ENCODE measurements around the gene PHGDH.

Gene PHGDH

GRCh38 chr1:119674111-119674526 lies 37.6 kb upstream of the PHGDH start:
- H3K4me1 ChIP-seq = no peaks in the 10 kb centered on the region
- peaks cover under 1% of the 10 kb centered on the region; the same call in 1 of the 2 replicates for H3K27me3 ChIP-seq
- no peaks in the 10 kb centered on the region for H3K36me3 ChIP-seq
- H3K4me3 ChIP-seq (ENCODE audit: low read depth, low read length) = no peak overlapping the region
- TF ChIP-seq CTCF (IDR thresholded peaks at IDR 0.05; ENCODE audit: low read depth, low read length) = no peak
- H3K9me3 ChIP-seq = no peaks in the 10 kb centered on the region
- no peak for DNase-seq

- Histone ChIP-seq H3K36me3 (no peaks in the 10 kb centered on the region), H3K27me3 (0 out of 2 replicates have a peak, but pooled peaks cover 2% of the 10 kb centered on the region), H3K4me1 (no peaks in the 10 kb centered on the region), H3K9me3 (no peaks in the 10 kb centered on the region), H3K4me3 (ENCODE audit: low read depth, low read length) (peak overlapping the region; percentile 44)
- DNase-seq = no peak
- no peak for TF ChIP-seq CTCF (IDR thresholded peaks at IDR 0.05; ENCODE audit: low read depth, low read length)
Observed at GRCh38 chr1:119674835-119675289, 36.9 kb upstream of the PHGDH start.

DNA sequence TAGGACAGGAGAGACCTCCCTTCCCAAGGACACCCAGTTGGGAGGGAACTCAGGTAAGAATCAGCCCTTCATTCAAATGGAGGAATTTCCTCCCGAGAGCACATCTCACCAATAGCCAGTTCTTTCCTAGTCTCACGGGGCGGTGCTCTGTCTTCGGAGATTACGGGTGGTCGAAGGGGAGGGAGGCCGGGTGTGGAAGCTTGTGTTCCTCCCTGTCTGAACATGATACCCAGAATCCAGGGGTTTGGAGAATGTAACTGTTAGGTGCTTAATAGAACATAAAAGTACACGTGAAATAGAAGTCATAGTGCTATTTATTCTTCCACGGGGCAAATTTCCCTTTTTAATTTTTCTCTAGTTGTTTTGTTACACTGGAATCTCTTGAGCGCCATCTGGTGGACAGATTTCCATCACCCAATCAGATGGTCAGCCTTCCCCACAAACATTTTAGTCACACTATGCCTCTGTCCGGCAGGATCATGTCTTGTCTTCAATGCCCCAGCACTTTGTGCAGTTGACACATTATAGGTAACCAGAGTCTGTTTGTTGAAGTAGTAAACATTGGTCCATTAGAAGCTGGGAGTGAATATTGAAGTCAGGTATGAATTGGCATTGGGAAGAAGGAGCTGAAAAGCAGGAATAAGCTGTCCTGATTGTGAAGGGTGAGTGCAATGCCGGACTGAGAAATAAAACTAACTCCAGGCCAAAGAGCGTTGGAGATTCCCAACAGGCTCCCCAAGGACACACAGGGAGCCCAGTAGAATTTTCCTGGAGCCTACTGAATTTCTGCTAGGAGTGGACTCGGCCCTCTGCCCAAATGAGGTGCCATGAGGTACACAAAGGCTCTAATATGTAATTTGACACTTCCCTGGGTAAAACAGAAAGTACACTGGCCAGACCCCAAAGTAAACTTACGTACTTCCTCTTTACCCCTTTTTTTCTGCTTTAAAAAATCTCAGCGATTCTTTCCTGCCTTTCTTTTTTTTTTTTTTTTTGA lies 36.1 kb upstream of the PHGDH start:
- Histone ChIP-seq H3K4me3 (ENCODE audit: low read depth, low read length) (peak overlapping the region; percentile 44), H3K9me3 (no peaks in the 10 kb centered on the region), H3K4me1 (no peaks in the 10 kb centered on the region), H3K36me3 (no peaks in the 10 kb centered on the region), H3K27me3 (0 out of 2 replicates have a peak, but pooled peaks cover 2% of the 10 kb centered on the region)
- peak; percentile 83 for DNase-seq
- peak; percentile 85 for TF ChIP-seq CTCF (IDR thresholded peaks at IDR 0.05; ENCODE audit: low read depth, low read length)

DNA sequence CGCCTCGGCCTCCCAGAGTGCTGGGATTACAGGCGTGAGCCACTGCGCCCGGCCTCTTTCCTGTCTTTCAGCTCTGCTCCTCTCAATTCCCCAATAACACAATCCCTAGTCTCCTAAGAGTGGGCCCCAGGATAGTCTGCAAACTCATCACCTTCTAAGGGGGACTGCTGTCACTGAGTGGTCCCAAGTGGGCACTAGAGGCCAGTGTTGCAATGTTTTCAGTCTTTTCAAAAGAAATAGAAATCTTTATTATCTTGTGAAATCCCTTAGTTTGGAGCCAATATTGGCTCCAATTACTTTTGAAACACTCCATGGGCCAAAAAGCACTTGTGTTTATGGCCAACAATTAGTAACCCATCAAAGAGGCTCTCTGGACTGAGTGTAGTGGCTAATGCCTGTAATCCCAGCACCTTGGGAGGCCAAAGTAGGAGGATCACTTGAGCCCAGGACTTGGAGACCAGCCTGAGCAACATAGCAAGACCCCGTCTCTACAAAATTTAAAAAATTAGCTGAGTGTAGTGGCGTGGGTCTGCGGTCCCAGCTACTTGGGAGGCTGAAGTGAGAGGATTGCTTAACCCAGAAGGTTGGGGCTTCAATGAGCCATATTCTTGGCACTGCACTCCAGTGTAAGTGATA lies 35.0 kb upstream of the PHGDH start:
- Histone ChIP-seq H3K9me3 (no peaks in the 10 kb centered on the region), H3K36me3 (no peaks in the 10 kb centered on the region), H3K27me3 (0 out of 2 replicates have a peak, but pooled peaks cover 2% of the 10 kb centered on the region), H3K4me1 (no peaks in the 10 kb centered on the region), H3K4me3 (ENCODE audit: low read depth, low read length) (no peak overlapping the region)
- TF ChIP-seq CTCF (IDR thresholded peaks at IDR 0.05; ENCODE audit: low read depth, low read length) = peak; percentile 37
- DNase-seq = no peak

DNA sequence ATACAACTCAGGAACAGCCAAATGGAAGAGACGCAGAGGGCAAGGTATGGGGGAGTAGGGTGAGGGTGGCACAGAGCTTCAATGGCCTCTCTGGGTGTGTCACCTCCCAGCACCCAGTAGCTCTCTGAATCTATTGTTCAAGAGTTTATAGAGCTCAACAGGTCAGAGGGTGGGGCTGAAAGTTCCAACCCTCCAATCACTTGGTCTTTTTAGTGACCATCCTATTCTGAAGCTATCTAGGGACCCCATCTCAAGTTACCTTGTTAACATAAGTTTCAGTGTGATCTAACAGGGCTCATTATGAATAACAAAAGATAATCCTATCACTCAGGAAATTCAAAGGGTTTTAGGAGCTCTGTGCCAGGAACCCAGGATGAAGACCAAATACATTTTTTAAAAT lies 32.5 kb upstream of the PHGDH start:
- Histone ChIP-seq H3K27me3 (0 out of 2 replicates have a peak, but pooled peaks cover 5% of the 10 kb centered on the region), H3K9me3 (no peaks in the 10 kb centered on the region), H3K36me3 (no peaks in the 10 kb centered on the region), H3K4me1 (no peaks in the 10 kb centered on the region), H3K4me3 (ENCODE audit: low read depth, low read length) (no peak overlapping the region)
- no peak for TF ChIP-seq CTCF (IDR thresholded peaks at IDR 0.05; ENCODE audit: low read depth, low read length)
- DNase-seq = no peak

All from BE2C (cell line).